GM13977 (cell line): Measurements from ENCODE around the gene CCDC134.

Experiments used
- DNase-seq: peaks from one replicate; pipeline ENCODE4 v3.0.0; 2012; ENCODE audit warnings: low spot score
- CTCF ChIP-seq: IDR thresholded peaks from 2 replicates; pipeline ENCODE4 v1.5.1; 2012; ENCODE audit warnings: mild to moderate bottlenecking, control low read depth; ENCODE audit not compliant: insufficient read depth; ENCODE audit errors: extremely low read depth, missing control alignments
- in situ Hi-C: fragments of 300-500 bp; cut with MboI; formaldehyde crosslinking; loops from one replicate; pipeline ENCODE4 v1.12.0; 2022; ENCODE audit warnings: low sequenced_read_pairs, low pct_unique_long_range_greater_than_20kb, mixed read lengths, inconsistent platforms; ENCODE audit not compliant: unreplicated experiment

The CCDC134 gene

GRCh38 chr22:41799486-41800347, 762 bp upstream of the CCDC134 start:
- TF ChIP-seq CTCF = no peak
- in situ Hi-C loops = no loop called here
- peak; percentile 72 for DNase-seq

GRCh38 chr22:41801147-41801819, 804 bp downstream of the CCDC134 start:
- in situ Hi-C loops = no loop called here
- no peak for DNase-seq
- no peak for TF ChIP-seq CTCF

DNA sequence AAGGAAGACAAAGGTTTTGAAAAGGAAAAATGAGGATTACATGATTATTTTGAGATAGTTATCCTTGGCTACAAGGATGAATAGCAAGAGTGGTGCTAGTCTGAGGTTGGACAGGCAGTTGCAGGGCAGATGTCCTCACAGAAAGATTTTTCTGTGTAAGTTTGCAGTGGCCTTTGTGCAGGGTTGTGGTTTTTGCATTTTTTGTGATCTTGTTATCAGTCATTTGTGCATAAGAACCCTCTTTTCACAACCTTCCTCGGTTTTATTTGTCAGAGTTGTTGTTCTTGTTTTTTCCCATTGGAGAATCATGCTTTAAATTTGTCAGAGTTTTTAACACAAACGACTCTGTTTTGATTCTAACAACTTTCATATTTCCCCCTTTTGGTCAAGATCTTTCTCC, 1.4 kb downstream of the CCDC134 start:
- in situ Hi-C loops = no loop called here
- no peak for TF ChIP-seq CTCF
- no peak for DNase-seq

GRCh38 chr22:41805639-41806038, 5.2 kb downstream of the CCDC134 start:
- in situ Hi-C loops = no loop called here
- TF ChIP-seq CTCF = no peak
- no peak for DNase-seq

- no peak for DNase-seq
- in situ Hi-C loops = no loop called here
- TF ChIP-seq CTCF = no peak
Measured at GRCh38 chr22:41808400-41808799, 7.9 kb downstream of the CCDC134 start.

- in situ Hi-C loops = no loop called here
Measured at GRCh38 chr22:41810022-41810421, 9.5 kb downstream of the CCDC134 start.

More at GRCh38 chr22:41810022-41810421, 9.5 kb downstream of the CCDC134 start:
- no peak for TF ChIP-seq CTCF
- no peak for DNase-seq
